ENCODE results near the gene GRID2IP. TPM values are rescaled to one million over a fixed set of nuclear protein-coding genes. Genes with fewer than 3 reads are reported as not detected.

The GRID2IP gene
- total RNA-seq, 1 donor from 2014 or later = not detected

DNA sequence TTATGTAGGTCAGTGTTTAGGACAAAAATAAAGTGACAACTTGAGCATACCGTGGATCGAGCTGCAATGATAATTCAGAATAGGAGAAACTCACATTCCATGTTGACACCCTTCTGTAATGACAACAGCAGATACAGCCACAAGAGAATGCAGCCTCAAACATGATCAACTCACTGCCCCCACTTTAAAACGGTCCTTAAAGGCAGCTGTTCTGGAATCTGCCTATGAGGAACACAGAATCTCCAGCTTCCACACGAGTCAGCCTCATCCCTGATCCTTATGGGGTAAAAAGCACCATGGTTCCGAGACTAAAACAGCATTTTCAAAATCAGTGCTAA, 71.0 kb downstream of the GRID2IP start:
- H3K27me3 Mint-ChIP-seq (ENCODE audit: insufficient read depth, low read depth) = no peaks in the 10 kb centered on the region
- DNase-seq (ENCODE audit: low spot score) = no peak
- peaks cover 7% of the 10 kb centered on the region for H3K4me1 Mint-ChIP-seq
- H3F3A ChIP-seq (ENCODE audit: low read depth) = peaks cover 12% of the 10 kb centered on the region
- H3K79me2 ChIP-seq (ENCODE audit: low read depth) = peaks cover 85% of the 10 kb centered on the region
- TF ChIP-seq, protein P1, sequence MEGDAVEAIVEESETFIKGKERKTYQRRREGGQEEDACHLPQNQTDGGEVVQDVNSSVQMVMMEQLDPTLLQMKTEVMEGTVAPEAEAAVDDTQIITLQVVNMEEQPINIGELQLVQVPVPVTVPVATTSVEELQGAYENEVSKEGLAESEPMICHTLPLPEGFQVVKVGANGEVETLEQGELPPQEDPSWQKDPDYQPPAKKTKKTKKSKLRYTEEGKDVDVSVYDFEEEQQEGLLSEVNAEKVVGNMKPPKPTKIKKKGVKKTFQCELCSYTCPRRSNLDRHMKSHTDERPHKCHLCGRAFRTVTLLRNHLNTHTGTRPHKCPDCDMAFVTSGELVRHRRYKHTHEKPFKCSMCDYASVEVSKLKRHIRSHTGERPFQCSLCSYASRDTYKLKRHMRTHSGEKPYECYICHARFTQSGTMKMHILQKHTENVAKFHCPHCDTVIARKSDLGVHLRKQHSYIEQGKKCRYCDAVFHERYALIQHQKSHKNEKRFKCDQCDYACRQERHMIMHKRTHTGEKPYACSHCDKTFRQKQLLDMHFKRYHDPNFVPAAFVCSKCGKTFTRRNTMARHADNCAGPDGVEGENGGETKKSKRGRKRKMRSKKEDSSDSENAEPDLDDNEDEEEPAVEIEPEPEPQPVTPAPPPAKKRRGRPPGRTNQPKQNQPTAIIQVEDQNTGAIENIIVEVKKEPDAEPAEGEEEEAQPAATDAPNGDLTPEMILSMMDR (IDR thresholded peaks at IDR 0.05) = no peak
- TF ChIP-seq EZH2 (IDR thresholded peaks at IDR 0.05) (no peak), EZH2phosphoT487 (IDR thresholded peaks at IDR 0.05) (no peak)
- H4K20me1 ChIP-seq (ENCODE audit: low read depth) = peaks cover 72% of the 10 kb centered on the region
- peaks cover 3% of the 10 kb centered on the region for H3K9me3 Mint-ChIP-seq
- H3K4me1 ChIP-seq = no peaks in the 10 kb centered on the region
- H3K27ac ChIP-seq = no peak overlapping the region
- H3K4me3 Mint-ChIP-seq = no peak overlapping the region
- peaks cover 13% of the 10 kb centered on the region for H3K36me3 Mint-ChIP-seq
- H3K9ac ChIP-seq = no peak overlapping the region
- H3K4me3 ChIP-seq = no peak overlapping the region
- H3K9me3 ChIP-seq (ENCODE audit: low read depth) = no peaks in the 10 kb centered on the region
- H3K27me3 ChIP-seq = no peaks in the 10 kb centered on the region
- H3K4me2 ChIP-seq = no peak overlapping the region
- no peak overlapping the region for H2AFZ ChIP-seq (replicated peaks)
- no peaks in the 10 kb centered on the region for H3K36me3 ChIP-seq
- H3K27ac Mint-ChIP-seq = no peak overlapping the region

DNA sequence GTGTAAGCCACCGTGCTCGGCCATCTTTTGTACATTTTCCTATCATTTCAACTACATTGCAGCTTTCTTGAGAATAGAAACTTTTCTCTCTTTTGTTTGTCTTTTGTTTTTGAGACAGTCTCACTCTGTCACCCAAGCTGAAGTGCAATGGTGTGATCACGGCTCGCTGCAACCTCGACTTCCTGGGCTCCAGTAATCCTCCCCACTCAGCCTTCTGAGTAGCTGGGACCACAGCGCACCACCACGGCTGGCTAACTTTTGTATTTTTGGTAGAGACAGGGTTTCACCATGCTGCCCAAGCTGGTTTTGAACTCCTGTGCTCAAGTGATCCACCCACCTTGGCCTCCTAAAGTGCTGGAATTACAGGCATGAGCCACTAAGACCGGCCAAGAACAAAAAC, 72.2 kb downstream of the GRID2IP start:
- no peaks in the 10 kb centered on the region for H3K27me3 Mint-ChIP-seq (ENCODE audit: insufficient read depth, low read depth)
- H4K20me1 ChIP-seq (ENCODE audit: low read depth) = peaks cover 82% of the 10 kb centered on the region
- no peaks in the 10 kb centered on the region for H3K4me1 ChIP-seq
- no peak overlapping the region for H3K4me3 Mint-ChIP-seq
- peaks cover 97% of the 10 kb centered on the region for H3K79me2 ChIP-seq (ENCODE audit: low read depth)
- H3K4me2 ChIP-seq = no peak overlapping the region
- no peak overlapping the region for H3K4me3 ChIP-seq
- H3K9ac ChIP-seq = no peak overlapping the region
- TF ChIP-seq EZH2 (IDR thresholded peaks at IDR 0.05) (no peak), EZH2phosphoT487 (IDR thresholded peaks at IDR 0.05) (no peak)
- TF ChIP-seq, protein P1 (IDR thresholded peaks at IDR 0.05) = no peak
- no peaks in the 10 kb centered on the region for H3K27me3 ChIP-seq
- DNase-seq (ENCODE audit: low spot score) = no peak
- H3K27ac Mint-ChIP-seq = no peak overlapping the region
- no peaks in the 10 kb centered on the region for H3K9me3 ChIP-seq (ENCODE audit: low read depth)
- peaks cover 7% of the 10 kb centered on the region for H3K4me1 Mint-ChIP-seq
- no peaks in the 10 kb centered on the region for H3K36me3 ChIP-seq
- H2AFZ ChIP-seq (replicated peaks) = no peak overlapping the region
- H3K9me3 Mint-ChIP-seq = no peaks in the 10 kb centered on the region
- peaks cover 13% of the 10 kb centered on the region for H3K36me3 Mint-ChIP-seq
- peaks cover 4% of the 10 kb centered on the region for H3F3A ChIP-seq (ENCODE audit: low read depth)
- H3K27ac ChIP-seq = no peak overlapping the region

DNA sequence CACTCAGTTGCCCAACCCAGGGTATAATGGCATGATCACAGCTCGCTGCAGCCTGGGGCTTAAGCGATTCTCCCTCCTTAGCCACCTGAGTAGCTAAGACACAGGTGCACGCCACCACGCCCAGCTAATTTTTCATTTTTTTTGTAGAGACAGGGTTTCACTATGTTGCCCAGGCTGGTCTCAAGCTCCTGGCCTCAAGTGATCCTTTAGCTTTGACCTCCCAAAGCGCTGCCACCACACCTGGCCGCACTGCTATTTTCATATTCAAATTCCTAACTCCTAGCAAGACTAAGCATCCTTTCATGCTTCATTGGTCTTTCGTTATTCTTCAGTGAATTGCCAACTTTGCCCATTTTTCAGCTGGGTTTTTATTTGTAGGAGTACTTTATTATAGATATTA, 73.1 kb downstream of the GRID2IP start:
- H3K4me1 ChIP-seq = no peaks in the 10 kb centered on the region
- no peak overlapping the region for H3K4me3 ChIP-seq
- no peak overlapping the region for H2AFZ ChIP-seq (replicated peaks)
- H3K79me2 ChIP-seq (ENCODE audit: low read depth) = peaks cover 96% of the 10 kb centered on the region
- no peak overlapping the region for H3K9ac ChIP-seq
- H4K20me1 ChIP-seq (ENCODE audit: low read depth) = peaks cover 83% of the 10 kb centered on the region
- no peaks in the 10 kb centered on the region for H3K9me3 Mint-ChIP-seq
- no peak overlapping the region for H3K27ac Mint-ChIP-seq
- no peaks in the 10 kb centered on the region for H3F3A ChIP-seq (ENCODE audit: low read depth)
- H3K27ac ChIP-seq = no peak overlapping the region
- H3K27me3 Mint-ChIP-seq (ENCODE audit: insufficient read depth, low read depth) = no peaks in the 10 kb centered on the region
- TF ChIP-seq, protein P1 (IDR thresholded peaks at IDR 0.05) = no peak
- no peak overlapping the region for H3K4me3 Mint-ChIP-seq
- DNase-seq (ENCODE audit: low spot score) = no peak
- H3K4me2 ChIP-seq = no peak overlapping the region
- no peaks in the 10 kb centered on the region for H3K9me3 ChIP-seq (ENCODE audit: low read depth)
- no peaks in the 10 kb centered on the region for H3K27me3 ChIP-seq
- H3K36me3 ChIP-seq = no peaks in the 10 kb centered on the region
- H3K4me1 Mint-ChIP-seq = peaks cover 7% of the 10 kb centered on the region
- H3K36me3 Mint-ChIP-seq = peaks cover 14% of the 10 kb centered on the region

DNA sequence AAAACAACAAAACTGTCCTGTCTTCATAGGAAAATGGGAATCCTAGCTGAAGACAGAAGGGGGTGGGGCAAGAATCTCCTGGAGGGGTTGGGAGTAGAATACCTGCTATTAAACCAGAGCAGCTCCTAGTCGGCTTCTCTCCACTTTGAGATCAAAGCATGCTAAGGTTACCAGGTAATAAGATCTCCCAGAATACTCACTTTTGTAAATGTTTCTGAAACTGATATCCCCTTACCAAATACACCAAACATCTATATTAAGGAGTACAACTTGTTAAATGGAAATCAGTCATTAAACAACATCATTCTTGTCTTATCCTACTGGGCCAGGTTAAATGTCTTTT, 74.0 kb downstream of the GRID2IP start:
- H3K4me3 Mint-ChIP-seq = no peak overlapping the region
- H3K27me3 Mint-ChIP-seq (ENCODE audit: insufficient read depth, low read depth) = peaks cover under 1% of the 10 kb centered on the region
- H3K27me3 ChIP-seq = no peaks in the 10 kb centered on the region
- H3K4me2 ChIP-seq = no peak overlapping the region
- TF ChIP-seq, protein P1 (IDR thresholded peaks at IDR 0.05) = no peak
- TF ChIP-seq EZH2 (IDR thresholded peaks at IDR 0.05) = no peak
- no peak for TF ChIP-seq EZH2phosphoT487 (IDR thresholded peaks at IDR 0.05)
- H3F3A ChIP-seq (ENCODE audit: low read depth) = no peaks in the 10 kb centered on the region
- H3K9ac ChIP-seq = no peak overlapping the region
- H4K20me1 ChIP-seq (ENCODE audit: low read depth) = peaks cover 74% of the 10 kb centered on the region
- H3K36me3 Mint-ChIP-seq = peaks cover 17% of the 10 kb centered on the region
- H3K4me3 ChIP-seq = no peak overlapping the region
- H3K36me3 ChIP-seq = no peaks in the 10 kb centered on the region
- no peaks in the 10 kb centered on the region for H3K9me3 ChIP-seq (ENCODE audit: low read depth)
- H3K79me2 ChIP-seq (ENCODE audit: low read depth) = peaks cover 88% of the 10 kb centered on the region
- no peak overlapping the region for H3K27ac ChIP-seq
- H2AFZ ChIP-seq (replicated peaks) = no peak overlapping the region
- no peak for DNase-seq (ENCODE audit: low spot score)
- H3K4me1 ChIP-seq = no peaks in the 10 kb centered on the region
- no peak overlapping the region for H3K27ac Mint-ChIP-seq
- no peaks in the 10 kb centered on the region for H3K9me3 Mint-ChIP-seq
- peaks cover 3% of the 10 kb centered on the region for H3K4me1 Mint-ChIP-seq
